Trophoblast cell (in vitro differentiated cells and primary cell): Measurements from ENCODE around the gene ZNF559.

Experiments
- DNase-seq, 2 donors: peaks; one replicate each; pipeline ENCODE4 v3.0.0-alpha.2; 2016
- H2AFZ ChIP-seq: 2 replicates; pipeline ENCODE4 v1.6.1; 2013; ENCODE audit warnings: low read length, moderate library complexity, mild to moderate bottlenecking; ENCODE audit not compliant: insufficient read depth, poor library complexity
- H2AK5ac ChIP-seq: 2 replicates; pipeline ENCODE4 v1.6.1; 2013; ENCODE audit warnings: mild to moderate bottlenecking, low read length
- H2BK120ac ChIP-seq: 2 replicates; pipeline ENCODE4 v1.6.1; 2013; ENCODE audit warnings: low read length, mild to moderate bottlenecking, moderate library complexity; ENCODE audit not compliant: insufficient read depth, poor library complexity
- H2BK12ac ChIP-seq: 2 replicates; pipeline ENCODE4 v1.6.1; 2013; ENCODE audit warnings: mild to moderate bottlenecking, low read length, moderate library complexity
- H2BK5ac ChIP-seq: 2 replicates; pipeline ENCODE4 v1.6.1; 2013; ENCODE audit warnings: low read length, low read depth, moderate library complexity, mild to moderate bottlenecking; ENCODE audit not compliant: poor library complexity
- H3K14ac ChIP-seq: 2 replicates; pipeline ENCODE4 v1.6.1; 2013; ENCODE audit warnings: mild to moderate bottlenecking, low read length
- H3K18ac ChIP-seq: 2 replicates; pipeline ENCODE4 v1.6.1; 2013; ENCODE audit warnings: mild to moderate bottlenecking, low read length
- H3K23ac ChIP-seq: 2 replicates; pipeline ENCODE4 v1.6.1; 2013; ENCODE audit warnings: low read length
- H3K27ac ChIP-seq: 2 replicates; pipeline ENCODE4 v1.5.1; 2013; ENCODE audit warnings: low read depth, mild to moderate bottlenecking, inconsistent platforms, low read length, moderate library complexity
- H3K27me3 ChIP-seq: 2 replicates; pipeline ENCODE4 v1.6.1; 2013; ENCODE audit warnings: inconsistent platforms, mild to moderate bottlenecking, low read length, moderate library complexity; ENCODE audit not compliant: insufficient read depth
- H3K36me3 ChIP-seq, 2 experiments: 1 replicate in 1 of 2; 2 replicates in 1 of 2; pipeline ENCODE4 v1.6.1; 2013; ENCODE audit warnings: low read length in 2 of 2, mild to moderate bottlenecking in 2 of 2, moderate library complexity in 1 of 2; ENCODE audit not compliant: insufficient read depth in 2 of 2, control insufficient read depth in 1 of 2
- H3K4ac ChIP-seq: 2 replicates; pipeline ENCODE4 v1.6.1; 2013; ENCODE audit warnings: low read depth, mild to moderate bottlenecking, low read length, moderate library complexity
- H3K4me1 ChIP-seq, 2 experiments: 1 replicate in 1 of 2; 2 replicates in 1 of 2; pipeline ENCODE4 v1.6.1; 2013; ENCODE audit warnings: low read length in 2 of 2, mild to moderate bottlenecking in 2 of 2, moderate library complexity in 1 of 2; ENCODE audit not compliant: insufficient read depth in 2 of 2, control insufficient read depth in 1 of 2
- H3K4me2 ChIP-seq: 2 replicates; pipeline ENCODE4 v1.6.1; 2013; ENCODE audit warnings: inconsistent platforms, mild to moderate bottlenecking, low read length, moderate library complexity
- H3K4me3 ChIP-seq: 2 replicates; pipeline ENCODE4 v1.5.1; 2013; ENCODE audit warnings: mild to moderate bottlenecking, low read depth, low read length, inconsistent platforms
- H3K79me1 ChIP-seq: one replicate; pipeline ENCODE4 v1.6.1; 2013; ENCODE audit warnings: low read length
- H3K79me2 ChIP-seq: 2 replicates; pipeline ENCODE4 v1.6.1; 2013; ENCODE audit warnings: low read length, mild to moderate bottlenecking; ENCODE audit not compliant: control insufficient read depth, insufficient read depth, poor library complexity
- H3K9ac ChIP-seq: 2 replicates; pipeline ENCODE4 v1.6.1; 2013; ENCODE audit warnings: mild to moderate bottlenecking, low read length
- H3K9me3 ChIP-seq: 2 replicates; pipeline ENCODE4 v1.6.1; 2013; ENCODE audit warnings: low read depth, mild to moderate bottlenecking, control low read depth, inconsistent platforms, low read length; ENCODE audit not compliant: insufficient read depth
- H4K12ac ChIP-seq: 2 replicates; pipeline ENCODE4 v1.6.1; 2013; ENCODE audit warnings: low read depth, mild to moderate bottlenecking, low read length, moderate library complexity
- H4K8ac ChIP-seq: 2 replicates; pipeline ENCODE4 v1.6.1; 2013; ENCODE audit warnings: low read depth, mild to moderate bottlenecking, low read length, moderate library complexity
- H4K91ac ChIP-seq: one replicate; pipeline ENCODE4 v1.6.1; 2013; ENCODE audit warnings: low read depth, mild to moderate bottlenecking, low read length, moderate library complexity
- WGBS: extraction: QIAGEN DNeasy Blood & Tissue Kit; methylation state at CpG from one replicate; pipeline ENCODE4 v1.1.7; 2013; ENCODE audit warnings: missing lambda C conversion rate; ENCODE audit not compliant: insufficient read length, insufficient coverage; ENCODE audit errors: extremely low coverage; 5-methylcytosine and 5-hydroxymethylcytosine counted together

Gene ZNF559

DNA sequence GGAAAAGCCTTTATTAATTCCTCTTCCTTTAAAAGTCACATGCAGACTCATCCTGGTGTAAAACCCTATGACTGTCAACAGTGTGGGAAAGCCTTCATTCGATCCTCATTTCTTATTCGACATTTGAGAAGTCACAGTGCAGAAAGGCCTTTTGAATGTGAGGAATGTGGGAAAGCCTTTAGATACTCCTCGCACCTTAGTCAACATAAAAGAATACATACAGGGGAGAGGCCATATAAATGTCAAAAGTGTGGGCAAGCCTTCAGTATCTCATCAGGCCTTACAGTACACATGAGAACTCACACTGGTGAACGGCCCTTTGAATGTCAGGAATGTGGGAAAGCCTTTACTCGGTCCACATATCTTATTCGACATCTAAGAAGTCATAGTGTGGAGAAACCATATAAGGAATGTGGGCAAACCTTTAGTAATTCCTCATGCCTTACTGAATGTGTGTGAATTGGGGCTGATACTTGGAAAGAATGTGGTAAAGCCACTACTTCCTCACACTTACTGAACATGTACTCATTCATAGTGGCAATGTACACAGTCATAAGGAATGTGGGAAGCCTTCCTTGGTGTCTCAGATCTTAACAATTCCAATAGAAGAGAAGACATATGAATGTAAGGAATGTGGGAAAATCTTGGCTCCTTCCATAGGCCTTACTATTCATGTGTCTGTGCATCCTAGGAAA lies 18.8 kb downstream of the ZNF559 start:
- WGBS = no CpG with 5 or more reads among the region's 6 CpGs
- no peak overlapping the region for H4K8ac ChIP-seq

GRCh38 chr19:9345005-9345404 lies 21.0 kb downstream of the ZNF559 start:
- H3K27ac ChIP-seq = no peak overlapping the region
- H3K9me3 ChIP-seq = peaks cover 10% of the 10 kb centered on the region
- no peak overlapping the region for H3K4ac ChIP-seq
- no peak for DNase-seq
- H3K4me1 ChIP-seq = no peaks in the 10 kb centered on the region
- WGBS = no CpG with 5 or more reads among the region's 2 CpGs
- H2BK120ac ChIP-seq = no peak overlapping the region
- no peak overlapping the region for H4K12ac ChIP-seq
- no peak overlapping the region for H4K91ac ChIP-seq
- no peak overlapping the region for H2BK5ac ChIP-seq
- H3K18ac ChIP-seq = no peak overlapping the region
- no peak overlapping the region for H3K4me3 ChIP-seq
- no peak overlapping the region for H3K14ac ChIP-seq
- no peak overlapping the region for H2AK5ac ChIP-seq
- H3K36me3 ChIP-seq = peaks cover 5 to 9% of the 10 kb centered on the region in 2 experiments
- H3K79me1 ChIP-seq = no peaks in the 10 kb centered on the region
- no peak overlapping the region for H3K9ac ChIP-seq
- H3K23ac ChIP-seq = no peak overlapping the region
- no peak overlapping the region for H3K4me2 ChIP-seq
- H3K27me3 ChIP-seq = no peaks in the 10 kb centered on the region
- no peak overlapping the region for H2BK12ac ChIP-seq
- no peaks in the 10 kb centered on the region for H3K79me2 ChIP-seq
- no peak overlapping the region for H2AFZ ChIP-seq
- H4K8ac ChIP-seq = no peak overlapping the region

More for the DNA sequence above, 18.8 kb downstream of the ZNF559 start:
- Histone ChIP-seq H3K14ac (no peak overlapping the region), H3K79me1 (no peaks in the 10 kb centered on the region), H3K18ac (no peak overlapping the region), H3K4me3 (no peak overlapping the region), H2AFZ (no peak overlapping the region), H3K27ac (no peak overlapping the region), H3K79me2 (no peaks in the 10 kb centered on the region), H3K9me3 (peaks cover 9% of the 10 kb centered on the region), H3K4me1 (no peaks in the 10 kb centered on the region), H3K4me2 (no peak overlapping the region), H3K9ac (no peak overlapping the region), H3K36me3 (peaks cover 7 to 15% of the 10 kb centered on the region in 2 experiments), H4K91ac (no peak overlapping the region), H2BK5ac (no peak overlapping the region), H3K27me3 (no peaks in the 10 kb centered on the region), H2BK120ac (no peak overlapping the region), H2AK5ac (no peak overlapping the region), H4K12ac (no peak overlapping the region), H3K23ac (no peak overlapping the region), H2BK12ac (no peak overlapping the region), H3K4ac (no peak overlapping the region)
- DNase-seq = no peak

GRCh38 chr19:9348253-9348652 lies 24.3 kb downstream of the ZNF559 start:
- H2AK5ac ChIP-seq = no peak overlapping the region
- no peak overlapping the region for H4K8ac ChIP-seq
- H3K4me1 ChIP-seq = no peaks in the 10 kb centered on the region
- H3K18ac ChIP-seq = no peak overlapping the region
- no peak overlapping the region for H4K12ac ChIP-seq
- no peak overlapping the region for H2AFZ ChIP-seq
- no CpG with 5 or more reads among the region's 3 CpGs for WGBS
- no peak overlapping the region for H2BK120ac ChIP-seq
- no peaks in the 10 kb centered on the region for H3K79me2 ChIP-seq
- no peak for DNase-seq
- no peak overlapping the region for H3K23ac ChIP-seq
- peaks cover 13% of the 10 kb centered on the region for H3K9me3 ChIP-seq
- no peak overlapping the region for H3K4me2 ChIP-seq
- H3K14ac ChIP-seq = no peak overlapping the region
- H3K27ac ChIP-seq = no peak overlapping the region
- H3K4ac ChIP-seq = no peak overlapping the region
- H4K91ac ChIP-seq = no peak overlapping the region
- H3K79me1 ChIP-seq = no peaks in the 10 kb centered on the region
- no peaks in the 10 kb centered on the region for H3K27me3 ChIP-seq
- H3K9ac ChIP-seq = no peak overlapping the region
- H3K36me3 ChIP-seq = peaks cover 5 to 8% of the 10 kb centered on the region in 2 experiments
- H3K4me3 ChIP-seq = no peak overlapping the region
- no peak overlapping the region for H2BK12ac ChIP-seq
- no peak overlapping the region for H2BK5ac ChIP-seq

- Histone ChIP-seq H3K14ac (no peak overlapping the region), H3K4me2 (no peak overlapping the region), H3K79me1 (no peaks in the 10 kb centered on the region), H2AFZ (no peak overlapping the region), H2BK5ac (no peak overlapping the region), H3K9ac (no peak overlapping the region), H4K12ac (no peak overlapping the region), H3K18ac (no peak overlapping the region), H3K27ac (no peak overlapping the region), H2AK5ac (no peak overlapping the region), H3K36me3 (peaks cover 5% of the 10 kb centered on the region in 2 experiments), H2BK120ac (no peak overlapping the region), H4K91ac (no peak overlapping the region), H3K4ac (no peak overlapping the region), H3K79me2 (no peaks in the 10 kb centered on the region), H3K23ac (no peak overlapping the region), H3K4me3 (no peak overlapping the region), H3K9me3 (peaks cover 13% of the 10 kb centered on the region), H4K8ac (no peak overlapping the region), H3K27me3 (no peaks in the 10 kb centered on the region), H2BK12ac (no peak overlapping the region), H3K4me1 (no peaks in the 10 kb centered on the region)
- DNase-seq = no peak
- WGBS = no CpG with 5 or more reads among the region's 22 CpGs
These were observed 24.7 kb downstream of the ZNF559 start for GRCh38 chr19:9348671-9349070.
